Keratinocyte (primary cell): ENCODE measurements around the gene AK2. TPM values are rescaled to one million over a fixed set of nuclear protein-coding genes. Genes with fewer than 3 reads are reported as not detected.

Experiments used
- DNase-seq: peaks from one replicate; pipeline ENCODE4 v3.0.0-alpha.2; 2011; ENCODE audit warnings: low read depth, missing footprints, low spot score
- FAIRE-seq: peaks from 2 replicates; lab custom pipeline; 2011; peaks lifted over from hg19 to GRCh38; lab: Jason Lieb, UNC
- H2AFZ ChIP-seq: 2 replicates; pipeline ENCODE4 v1.6.0; 2012; ENCODE audit warnings: low read length, control low read depth, inconsistent platforms; ENCODE audit not compliant: control insufficient read depth
- H3K27ac ChIP-seq: 2 replicates; pipeline ENCODE4 v1.5.1; 2011; ENCODE audit warnings: low read length; ENCODE audit not compliant: control insufficient read depth, insufficient read depth
- H3K27me3 ChIP-seq: 3 replicates; pipeline ENCODE4 v1.6.0; 2011; ENCODE audit warnings: low read length; ENCODE audit not compliant: control insufficient read depth, insufficient read depth; ENCODE audit errors: extremely low read depth
- H3K36me3 ChIP-seq, 2 experiments: 2 replicates in 1 of 2; 3 replicates in 1 of 2; pipeline ENCODE4 v1.5.1; 2011; ENCODE audit warnings: low read length in 2 of 2, mild to moderate bottlenecking in 1 of 2; ENCODE audit not compliant: control insufficient read depth in 2 of 2, insufficient read depth in 2 of 2; ENCODE audit errors: extremely low read depth in 1 of 2
- H3K4me1 ChIP-seq: 3 replicates; pipeline ENCODE4 v1.5.1; 2011; ENCODE audit warnings: low read length; ENCODE audit not compliant: control insufficient read depth, insufficient read depth; ENCODE audit errors: extremely low read depth
- H3K4me2 ChIP-seq: 3 replicates; pipeline ENCODE4 v1.6.0; 2011; ENCODE audit warnings: low read depth, low read length; ENCODE audit not compliant: control insufficient read depth, insufficient read depth; ENCODE audit errors: extremely low read depth
- H3K4me3 ChIP-seq, 3 experiments: fragments of 200-600 bp in 1 of 3; sonication (generic) in 1 of 3; 2 replicates in 2 of 3; 3 replicates in 1 of 3; pipeline ENCODE4 v1.5.1; 2011 to 2016; ENCODE audit warnings: low read length in 3 of 3, mild to moderate bottlenecking in 3 of 3, control low read depth in 2 of 3, inconsistent platforms in 1 of 3, low read depth in 1 of 3, mixed read lengths in 1 of 3, mixed run types in 1 of 3, moderate library complexity in 1 of 3; ENCODE audit not compliant: control insufficient read depth in 2 of 3, insufficient read depth in 2 of 3; ENCODE audit errors: extremely low read depth in 1 of 3
- H3K79me2 ChIP-seq: 2 replicates; pipeline ENCODE4 v1.6.0; 2012; ENCODE audit warnings: low read length; ENCODE audit not compliant: control insufficient read depth, insufficient read depth
- H3K9ac ChIP-seq: 3 replicates; pipeline ENCODE4 v1.6.0; 2011; ENCODE audit warnings: low read length; ENCODE audit not compliant: control insufficient read depth, insufficient read depth; ENCODE audit errors: extremely low read depth
- H3K9me1 ChIP-seq: 3 replicates; pipeline ENCODE4 v1.6.0; 2011; ENCODE audit warnings: low read length; ENCODE audit not compliant: control insufficient read depth, insufficient read depth; ENCODE audit errors: extremely low read depth
- H3K9me3 ChIP-seq: 2 replicates; pipeline ENCODE4 v1.5.1; 2012; ENCODE audit warnings: low read depth, low read length; ENCODE audit not compliant: control insufficient read depth
- H4K20me1 ChIP-seq: 3 replicates; pipeline ENCODE4 v1.6.0; 2011; ENCODE audit warnings: low read length; ENCODE audit not compliant: control insufficient read depth, insufficient read depth; ENCODE audit errors: extremely low read depth
- CTCF ChIP-seq, 3 experiments: IDR thresholded peaks in 1 of 3; conservative IDR thresholded peaks in 1 of 3; optimal IDR thresholded peaks in 1 of 3; 2 replicates in 2 of 3; 3 replicates in 1 of 3; pipeline versions ENCODE3 to v1.5.1; 2011; ENCODE audit warnings: low read length in 3 of 3, mild to moderate bottlenecking in 3 of 3, moderate library complexity in 2 of 3, control low read depth in 1 of 3, inconsistent platforms in 1 of 3; ENCODE audit not compliant: insufficient read depth in 2 of 3; ENCODE audit errors: extremely low read depth in 1 of 3
- EZH2 ChIP-seq: IDR thresholded peaks from one replicate; pipeline ENCODE4 v1.6.1; 2012; ENCODE audit warnings: inconsistent platforms, mild to moderate bottlenecking, low read length, moderate library complexity
- dilution Hi-C: fragments of 300-500 bp; cut with MboI; formaldehyde crosslinking; loops from one replicate; pipeline ENCODE4 v1.7.0; 2020; ENCODE audit warnings: low sequenced_read_pairs; ENCODE audit not compliant: extremely low pct_ligation_motif_present
- polyA plus RNA-seq, 5 experiments: library from polyadenylated mRNA; depleted of rRNA in 3 of 5; stranded (reverse) in 3 of 5; stranded (forward) in 1 of 5; unstranded in 1 of 5; fragments of >200 nt; gene quantifications; 1 replicate in 1 of 5; 2 replicates in 3 of 5; 3 replicates in 1 of 5; pipeline versions ENCODE4 v1.2.1 to v1.2.3, GENCODE V29; 2011 to 2012; ENCODE audit warnings: missing spikeins in 2 of 5, low read depth in 1 of 5, low replicate concordance in 1 of 5

The AK2 gene
- polyA plus RNA-seq, 1 donor (not counting 4 experiments of a cell fraction or from before 2014, with no cell fraction given), result 258 TPM

GRCh38 chr1:33080373-33080772 lies 43.7 kb upstream of the AK2 start:
- Histone ChIP-seq H3K27ac (peak overlapping the region; percentile 11), H3K9me1 (peaks cover 2% of the 10 kb centered on the region), H3K79me2 (no peaks in the 10 kb centered on the region), H3K27me3 (no peaks in the 10 kb centered on the region), H3K9ac (peak overlapping the region; percentile 60), H3K4me1 (peaks cover 6% of the 10 kb centered on the region), H3K4me3 (peak overlapping the region; percentile 64 to 77 (median 73)), H4K20me1 (no peaks in the 10 kb centered on the region), H2AFZ (peak overlapping the region; percentile 78), H3K36me3 (no peaks in the 10 kb centered on the region), H3K9me3 (no peaks in the 10 kb centered on the region), H3K4me2 (peak overlapping the region; percentile 90)
- dilution Hi-C loops, result no loop called here
- DNase-seq (no peak), FAIRE-seq (no peak)
- TF ChIP-seq EZH2, result no peak
- TF ChIP-seq CTCF (optimal IDR thresholded peaks at IDR 0.05 in 1 of 3, IDR thresholded peaks at IDR 0.05 in 1 of 3, conservative IDR thresholded peaks at IDR 0.05 in 1 of 3; ENCODE audit: extremely low read depth in 1 of 3, insufficient read depth in 2 of 3, low read length in 3 of 3), result no peak

DNA sequence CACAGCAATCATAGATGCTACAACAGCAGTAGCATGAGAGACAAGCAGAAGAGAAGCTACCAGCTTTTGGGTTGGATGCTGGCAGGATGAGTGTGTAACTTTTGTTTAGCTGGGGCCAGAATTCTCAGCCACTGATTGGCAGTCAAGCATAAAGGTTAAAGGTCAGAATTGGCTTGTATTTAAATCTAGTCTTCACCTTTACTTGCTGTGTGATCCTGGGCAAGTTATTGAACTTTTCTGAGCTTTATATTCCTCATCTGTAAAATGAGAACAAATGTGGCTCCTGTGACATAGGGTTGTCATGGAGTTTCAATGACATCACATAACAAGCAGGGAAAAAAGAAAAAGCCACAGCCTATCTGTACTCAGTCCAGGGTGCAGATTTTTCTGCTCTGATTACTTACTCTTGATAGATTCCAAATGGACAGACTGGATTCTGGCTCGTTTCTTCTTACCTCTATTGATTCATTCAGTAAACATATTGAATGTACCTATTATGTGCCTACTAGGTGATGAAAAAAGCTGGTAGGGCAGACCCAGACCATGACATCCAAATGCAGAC lies 41.4 kb upstream of the AK2 start:
- TF ChIP-seq CTCF (optimal IDR thresholded peaks at IDR 0.05 in 1 of 3, IDR thresholded peaks at IDR 0.05 in 1 of 3, conservative IDR thresholded peaks at IDR 0.05 in 1 of 3; ENCODE audit: extremely low read depth in 1 of 3, insufficient read depth in 2 of 3, low read length in 3 of 3) (no peak), EZH2 (no peak)
- FAIRE-seq, result no peak
- H3K27me3 ChIP-seq, result no peaks in the 10 kb centered on the region

More for the DNA sequence above, 41.4 kb upstream of the AK2 start:
- no peak overlapping the region for H3K27ac ChIP-seq
- peaks cover 2% of the 10 kb centered on the region for H3K9me1 ChIP-seq
- no peak overlapping the region for H2AFZ ChIP-seq
- no peak overlapping the region for H3K4me2 ChIP-seq
- no peaks in the 10 kb centered on the region for H3K79me2 ChIP-seq
- no peaks in the 10 kb centered on the region for H3K9me3 ChIP-seq
- dilution Hi-C loops, result no loop called here
- no peaks in the 10 kb centered on the region for H4K20me1 ChIP-seq
- H3K9ac ChIP-seq, result no peak overlapping the region
- H3K4me1 ChIP-seq, result peaks cover 6% of the 10 kb centered on the region
- H3K36me3 ChIP-seq, result no peaks in the 10 kb centered on the region
- no peak for DNase-seq
- no peak overlapping the region for H3K4me3 ChIP-seq
